Mesenchymal stem cell (in vitro differentiated cells and primary cell): Measurements from ENCODE around the gene CRABP2.

Source experiments
- DNase-seq: peaks from one replicate; pipeline ENCODE4 v3.0.0-alpha.2; 2013
- H2AFZ ChIP-seq: one replicate; pipeline ENCODE4 v1.6.1; 2013; ENCODE audit warnings: low read depth, mild to moderate bottlenecking, control low read depth, inconsistent platforms, low read length, moderate library complexity
- H2AK5ac ChIP-seq: 2 replicates; pipeline ENCODE4 v1.6.1; 2013; ENCODE audit warnings: low read length, moderate library complexity, mild to moderate bottlenecking, inconsistent platforms; ENCODE audit not compliant: severe bottlenecking
- H2BK120ac ChIP-seq: one replicate; pipeline ENCODE4 v1.6.1; 2013; ENCODE audit warnings: low read depth, mild to moderate bottlenecking, inconsistent platforms, low read length, moderate library complexity
- H2BK12ac ChIP-seq, 2 experiments: one replicate each; pipeline ENCODE4 v1.6.1; 2013; ENCODE audit warnings: inconsistent platforms in 2 of 2, low read length in 2 of 2, mild to moderate bottlenecking in 2 of 2, moderate library complexity in 2 of 2, control low read depth in 1 of 2
- H2BK15ac ChIP-seq: one replicate; pipeline ENCODE4 v1.6.1; 2013; ENCODE audit warnings: mild to moderate bottlenecking, low read depth, inconsistent platforms; ENCODE audit not compliant: poor library complexity, severe bottlenecking
- H2BK5ac ChIP-seq: 2 replicates; pipeline ENCODE4 v1.6.1; 2013; ENCODE audit warnings: low read depth, mild to moderate bottlenecking, low read length, control low read depth, inconsistent platforms; ENCODE audit not compliant: poor library complexity, severe bottlenecking
- H3K14ac ChIP-seq, 2 experiments: one replicate each; pipeline ENCODE4 v1.6.1; 2013; ENCODE audit warnings: inconsistent platforms in 2 of 2, low read length in 2 of 2, control low read depth in 1 of 2, mild to moderate bottlenecking in 1 of 2, moderate library complexity in 1 of 2
- H3K18ac ChIP-seq, 2 experiments: one replicate each; pipeline ENCODE4 v1.6.1; 2013; ENCODE audit warnings: inconsistent platforms in 2 of 2, low read length in 2 of 2, control low read depth in 1 of 2, low read depth in 1 of 2, mild to moderate bottlenecking in 1 of 2
- H3K23ac ChIP-seq, 2 experiments: one replicate each; pipeline ENCODE4 v1.6.1; 2013; ENCODE audit warnings: inconsistent platforms in 2 of 2, low read length in 2 of 2, mild to moderate bottlenecking in 2 of 2, moderate library complexity in 2 of 2, control low read depth in 1 of 2
- H3K27ac ChIP-seq: 2 replicates; pipeline ENCODE4 v1.5.1; 2013; ENCODE audit warnings: mild to moderate bottlenecking, moderate library complexity, low read length, control low read depth, inconsistent platforms; ENCODE audit not compliant: poor library complexity, severe bottlenecking
- H3K27me3 ChIP-seq, 2 experiments: 2 replicates each; pipeline versions ENCODE4 v1.6.1 to v1.7.0; 2013; ENCODE audit warnings: low read length in 2 of 2, mild to moderate bottlenecking in 2 of 2, moderate library complexity in 2 of 2, control low read depth in 1 of 2, inconsistent platforms in 1 of 2; ENCODE audit not compliant: control insufficient read depth in 1 of 2, insufficient read depth in 1 of 2
- H3K36me3 ChIP-seq, 2 experiments: 2 replicates each; pipeline versions ENCODE4 v1.6.1 to v1.7.0; 2013; ENCODE audit warnings: low read length in 2 of 2, control low read depth in 1 of 2, inconsistent platforms in 1 of 2, low read depth in 1 of 2, mild to moderate bottlenecking in 1 of 2; ENCODE audit not compliant: insufficient read depth in 2 of 2, control insufficient read depth in 1 of 2
- H3K4ac ChIP-seq, 2 experiments: one replicate each; pipeline ENCODE4 v1.6.1; 2013; ENCODE audit warnings: inconsistent platforms in 2 of 2, low read length in 2 of 2, mild to moderate bottlenecking in 2 of 2, moderate library complexity in 2 of 2, control low read depth in 1 of 2, low read depth in 1 of 2
- H3K4me1 ChIP-seq: 2 replicates; pipeline ENCODE4 v1.6.1; 2013; ENCODE audit warnings: low read depth, low read length, control low read depth; ENCODE audit not compliant: control insufficient read depth, insufficient read depth
- H3K4me2 ChIP-seq: 2 replicates; pipeline ENCODE4 v1.6.1; 2013; ENCODE audit warnings: low read length, mild to moderate bottlenecking, inconsistent platforms; ENCODE audit not compliant: poor library complexity, severe bottlenecking
- H3K4me3 ChIP-seq, 2 experiments: 2 replicates each; pipeline versions ENCODE4 v1.5.1 to v1.7.0; 2013; ENCODE audit warnings: low read length in 2 of 2, mild to moderate bottlenecking in 2 of 2, control low read depth in 1 of 2, low read depth in 1 of 2; ENCODE audit not compliant: insufficient read depth in 1 of 2
- H3K79me1 ChIP-seq: replicated peaks from 2 replicates; pipeline ENCODE4 v1.6.1; 2013; ENCODE audit warnings: mild to moderate bottlenecking, control low read depth, low read length, inconsistent platforms; ENCODE audit not compliant: poor library complexity, severe bottlenecking
- H3K9ac ChIP-seq: 2 replicates; pipeline ENCODE4 v1.7.0; 2013; ENCODE audit warnings: mild to moderate bottlenecking, low read length, moderate library complexity
- H3K9me3 ChIP-seq: 2 replicates; pipeline ENCODE4 v1.7.0; 2013; ENCODE audit warnings: mild to moderate bottlenecking, low read length; ENCODE audit not compliant: control insufficient read depth
- H4K8ac ChIP-seq: one replicate; pipeline ENCODE4 v1.6.1; 2013; ENCODE audit warnings: inconsistent platforms, mild to moderate bottlenecking, low read length, moderate library complexity
- H4K91ac ChIP-seq: one replicate; pipeline ENCODE4 v1.6.1; 2013; ENCODE audit warnings: mild to moderate bottlenecking, low read length, inconsistent platforms
- WGBS: methylation state at CpG from one replicate; pipeline ENCODE4 v1.1.7; 2013; ENCODE audit warnings: mixed read lengths; 5-methylcytosine and 5-hydroxymethylcytosine counted together

The CRABP2 gene

DNA sequence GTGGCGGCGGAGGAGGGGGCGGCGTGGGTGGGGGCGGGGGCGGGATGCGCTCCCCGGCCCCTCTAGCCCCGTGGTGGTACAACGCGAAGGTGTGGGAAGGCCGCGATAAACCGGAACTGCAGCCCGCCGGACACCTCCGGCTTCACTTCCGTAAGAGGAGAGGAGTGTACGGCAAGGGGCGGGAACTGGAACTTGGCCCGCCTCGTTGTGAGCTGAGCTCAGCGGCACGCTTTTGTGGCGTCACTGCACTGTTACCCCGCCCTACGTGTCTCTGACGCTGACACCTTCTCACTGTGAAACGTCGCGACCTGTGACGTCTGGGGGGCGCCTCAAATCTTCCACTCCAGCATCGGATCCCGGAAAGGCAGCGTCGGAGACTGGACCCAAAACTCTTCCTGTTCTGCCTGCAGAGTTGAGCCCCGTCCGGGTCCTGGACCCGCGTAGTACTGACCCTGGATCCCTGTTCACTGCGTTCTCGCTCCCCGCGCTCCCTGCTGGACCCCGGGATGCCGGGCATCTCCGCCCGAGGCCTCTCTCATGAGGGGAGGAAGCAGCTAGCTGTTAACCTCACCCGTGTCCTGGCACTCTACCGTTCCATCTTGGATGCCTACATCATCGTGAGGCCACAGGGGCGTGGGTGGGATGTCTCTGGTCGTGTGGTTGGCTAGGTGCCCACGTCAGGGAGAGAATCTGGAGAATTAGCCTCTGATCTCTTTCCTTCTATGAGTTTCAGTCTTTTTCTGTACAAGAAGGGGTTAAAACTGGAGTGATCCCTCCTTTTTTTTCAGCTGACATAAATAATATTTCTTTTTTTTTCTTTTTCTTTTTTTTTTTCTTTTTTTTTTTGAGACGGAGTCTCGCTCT, 23.4 kb upstream of the CRABP2 start, which contains the start of gene ISG20L2:
TSS of gene ISG20L2 (minus strand) at position 168 of the 864 bp plus-strand sequence. CDS start 1,114 bp downstream, outside the sequence.
- Histone ChIP-seq H3K36me3 (peaks cover 10 to 47% of the 10 kb centered on the region in 2 experiments), H2BK120ac (peak within 1 kb of the TSS; percentile 62), H3K4ac (peak within 1 kb of the TSS; percentile 21 to 77), H2BK15ac (peak within 1 kb of the TSS; percentile 73), H2BK12ac (no peak within 1 kb of the TSS), H3K27me3 (no peaks in the 10 kb centered on the region), H3K79me1 (peaks cover 11% of the 10 kb centered on the region), H2AK5ac (peak within 1 kb of the TSS; percentile 38), H3K9me3 (no peaks in the 10 kb centered on the region), H3K4me1 (peaks cover 21% of the 10 kb centered on the region), H3K18ac (peak within 1 kb of the TSS; percentile 79 to 95), H3K9ac (peak within 1 kb of the TSS; percentile 100), H3K4me2 (peak within 1 kb of the TSS; percentile 89), H2BK5ac (no peak within 1 kb of the TSS), H3K27ac (peak within 1 kb of the TSS; percentile 60), H3K23ac (no peak within 1 kb of the TSS), H2AFZ (peak within 1 kb of the TSS; percentile 32), H3K4me3 (peak within 1 kb of the TSS; percentile 83 to 98), H4K91ac (peak within 1 kb of the TSS; percentile 67), H3K14ac (peak within 1 kb of the TSS in 1 of 2 experiments; percentile 29), H4K8ac (peak within 1 kb of the TSS; percentile 90)
- WGBS: 2% methylated on average over 37 of the region's 57 CpGs
- DNase-seq: peak; percentile 99

- H3K4me3 ChIP-seq: peak within 1 kb of the TSS; percentile 83 to 98
- no peak within 1 kb of the TSS for H2BK5ac ChIP-seq
- H3K9me3 ChIP-seq: no peaks in the 10 kb centered on the region
- peak; percentile 88 for DNase-seq
- H2AK5ac ChIP-seq: peak within 1 kb of the TSS; percentile 38
- peak within 1 kb of the TSS; percentile 89 for H3K4me2 ChIP-seq
- peak within 1 kb of the TSS; percentile 67 for H4K91ac ChIP-seq
- H3K9ac ChIP-seq: peak within 1 kb of the TSS; percentile 100
- H3K36me3 ChIP-seq: peaks cover 12 to 47% of the 10 kb centered on the region in 2 experiments
- H3K23ac ChIP-seq: no peak within 1 kb of the TSS
- H3K79me1 ChIP-seq: peaks cover 18% of the 10 kb centered on the region
- no peaks in the 10 kb centered on the region for H3K27me3 ChIP-seq
- peak within 1 kb of the TSS; percentile 79 to 95 for H3K18ac ChIP-seq
- peak within 1 kb of the TSS; percentile 62 for H2BK120ac ChIP-seq
- H2BK15ac ChIP-seq: peak within 1 kb of the TSS; percentile 73
- peak within 1 kb of the TSS; percentile 32 for H2AFZ ChIP-seq
- H4K8ac ChIP-seq: peak within 1 kb of the TSS; percentile 90
- under 1% methylated on average over 19 of the region's 46 CpGs for WGBS
- no peak within 1 kb of the TSS for H2BK12ac ChIP-seq
- peak within 1 kb of the TSS; percentile 60 for H3K27ac ChIP-seq
- H3K14ac ChIP-seq: peak within 1 kb of the TSS in 1 of 2 experiments; percentile 29
- H3K4ac ChIP-seq: peak within 1 kb of the TSS; percentile 21 to 77
- H3K4me1 ChIP-seq: peaks cover 21% of the 10 kb centered on the region
Measured at GRCh38 chr1:156727926-156728598, 22.7 kb upstream of the CRABP2 start, which contains the start of gene METTL25B. TSS of gene METTL25B (plus strand) at chr1:156728469. CDS start at chr1:156729105, 636 bp downstream.

GRCh38 chr1:156727492-156727891, 22.1 kb upstream of the CRABP2 start:
- Histone ChIP-seq H3K18ac (no peak overlapping the region), H2AK5ac (no peak overlapping the region), H3K4me3 (peak overlapping the region in 1 of 2 experiments; percentile 98), H2BK12ac (no peak overlapping the region), H4K8ac (no peak overlapping the region), H3K36me3 (peaks cover 18 to 47% of the 10 kb centered on the region in 2 experiments), H3K4me1 (peaks cover 21% of the 10 kb centered on the region), H3K4ac (no peak overlapping the region), H2BK15ac (no peak overlapping the region), H3K9ac (peak overlapping the region; percentile 100), H4K91ac (no peak overlapping the region), H3K4me2 (peak overlapping the region; percentile 87), H3K27me3 (no peaks in the 10 kb centered on the region), H3K79me1 (peaks cover 23% of the 10 kb centered on the region), H2AFZ (no peak overlapping the region), H3K27ac (no peak overlapping the region), H3K9me3 (no peaks in the 10 kb centered on the region), H3K14ac (no peak overlapping the region), H3K23ac (no peak overlapping the region), H2BK120ac (no peak overlapping the region), H2BK5ac (no peak overlapping the region)
- WGBS: 77% methylated on average over 7 of the region's 7 CpGs
- DNase-seq: no peak
